22Rv1 (cell line): ENCODE data around the gene RNF213.

Experiments
- ZFX ChIP-seq: fragments of 450-650 bp; IDR thresholded peaks from 2 replicates; pipeline ENCODE4 v1.6.1; 2017; ENCODE audit warnings: antibody characterized with exemption, borderline replicate concordance
- TF ChIP-seq, protein P1 (sequence below): fragments of 450-650 bp; IDR thresholded peaks from 2 replicates; pipeline ENCODE4 v1.5.1; 2017; ENCODE audit warnings: mild to moderate bottlenecking

DNA sequence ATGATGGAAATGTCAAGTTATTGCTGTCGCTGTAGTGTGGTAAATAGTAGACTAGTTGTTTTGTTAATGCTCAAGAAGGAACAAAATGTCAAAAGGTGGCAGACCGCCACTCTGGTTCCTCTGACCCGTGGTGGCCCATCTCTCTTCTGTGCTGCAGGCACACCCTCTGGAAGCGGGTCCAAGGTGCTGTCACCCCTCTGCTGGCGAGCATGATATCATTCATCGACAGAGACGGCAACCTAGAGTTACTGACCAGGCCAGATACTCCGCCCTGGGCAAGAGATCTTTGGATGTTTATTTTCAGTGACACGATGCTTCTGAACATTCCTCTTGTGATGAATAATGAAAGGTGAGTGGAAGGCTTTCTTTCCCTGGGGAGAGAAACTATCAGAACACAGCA lies 97.5 kb downstream of the RNF213 start:
- TF ChIP-seq, protein P1, sequence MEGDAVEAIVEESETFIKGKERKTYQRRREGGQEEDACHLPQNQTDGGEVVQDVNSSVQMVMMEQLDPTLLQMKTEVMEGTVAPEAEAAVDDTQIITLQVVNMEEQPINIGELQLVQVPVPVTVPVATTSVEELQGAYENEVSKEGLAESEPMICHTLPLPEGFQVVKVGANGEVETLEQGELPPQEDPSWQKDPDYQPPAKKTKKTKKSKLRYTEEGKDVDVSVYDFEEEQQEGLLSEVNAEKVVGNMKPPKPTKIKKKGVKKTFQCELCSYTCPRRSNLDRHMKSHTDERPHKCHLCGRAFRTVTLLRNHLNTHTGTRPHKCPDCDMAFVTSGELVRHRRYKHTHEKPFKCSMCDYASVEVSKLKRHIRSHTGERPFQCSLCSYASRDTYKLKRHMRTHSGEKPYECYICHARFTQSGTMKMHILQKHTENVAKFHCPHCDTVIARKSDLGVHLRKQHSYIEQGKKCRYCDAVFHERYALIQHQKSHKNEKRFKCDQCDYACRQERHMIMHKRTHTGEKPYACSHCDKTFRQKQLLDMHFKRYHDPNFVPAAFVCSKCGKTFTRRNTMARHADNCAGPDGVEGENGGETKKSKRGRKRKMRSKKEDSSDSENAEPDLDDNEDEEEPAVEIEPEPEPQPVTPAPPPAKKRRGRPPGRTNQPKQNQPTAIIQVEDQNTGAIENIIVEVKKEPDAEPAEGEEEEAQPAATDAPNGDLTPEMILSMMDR, result no peak
- no peak for TF ChIP-seq ZFX
